BE2C (cell line): ENCODE data around the gene ZNF112.
A peak's percentile ranks its signal among the peaks of the same experiment; 100 is the strongest.

Experiments
- DNase-seq: peaks from one replicate; pipeline ENCODE4 v3.0.0-alpha.2; 2020
- H3K27me3 ChIP-seq: fragments of 250-450 bp; sonication (Bioruptor Pico); 2 replicates; pipeline ENCODE4 v1.5.1; 2020; ENCODE audit warnings: mild to moderate bottlenecking
- H3K36me3 ChIP-seq: fragments of 250-450 bp; sonication (Bioruptor Pico); 2 replicates; pipeline ENCODE4 v1.5.1; 2020; ENCODE audit warnings: mild to moderate bottlenecking
- H3K4me1 ChIP-seq: fragments of 250-450 bp; sonication (Bioruptor Pico); 2 replicates; pipeline ENCODE4 v1.5.1; 2020
- H3K4me3 ChIP-seq: 2 replicates; pipeline ENCODE4 v1.5.1; 2011; ENCODE audit warnings: low read depth, low read length
- H3K9me3 ChIP-seq: fragments of 250-450 bp; sonication (Bioruptor Pico); 2 replicates; pipeline ENCODE4 v1.5.1; 2020
- TF ChIP-seq, protein P1 (sequence below): IDR thresholded peaks from 2 replicates; pipeline ENCODE4 v1.5.1; 2012; ENCODE audit warnings: mild to moderate bottlenecking, low read depth, low read length

ZNF112 gene

DNA sequence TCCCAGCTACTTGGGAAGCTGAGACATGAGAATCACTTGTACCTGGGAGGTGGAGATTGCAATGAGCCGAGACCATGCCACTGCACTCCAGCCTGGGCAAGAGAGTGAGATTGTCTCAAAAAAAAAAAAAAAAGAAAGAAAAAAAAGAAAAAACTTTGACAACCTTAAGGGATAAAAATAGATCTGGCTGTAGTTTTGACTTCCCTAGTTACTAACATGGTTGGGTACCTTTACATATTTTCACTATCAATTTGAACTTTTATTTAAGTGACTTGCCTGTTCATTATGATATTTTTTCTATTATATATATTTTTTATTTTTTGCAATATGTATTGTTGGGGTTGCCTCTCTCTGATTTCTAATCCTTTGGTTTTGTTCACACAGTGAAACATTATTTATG, 43.2 kb downstream of the ZNF112 start:
- DNase-seq = no peak
- no peak overlapping the region for H3K4me3 ChIP-seq
- H3K27me3 ChIP-seq = no peaks in the 10 kb centered on the region
- TF ChIP-seq, protein P1, sequence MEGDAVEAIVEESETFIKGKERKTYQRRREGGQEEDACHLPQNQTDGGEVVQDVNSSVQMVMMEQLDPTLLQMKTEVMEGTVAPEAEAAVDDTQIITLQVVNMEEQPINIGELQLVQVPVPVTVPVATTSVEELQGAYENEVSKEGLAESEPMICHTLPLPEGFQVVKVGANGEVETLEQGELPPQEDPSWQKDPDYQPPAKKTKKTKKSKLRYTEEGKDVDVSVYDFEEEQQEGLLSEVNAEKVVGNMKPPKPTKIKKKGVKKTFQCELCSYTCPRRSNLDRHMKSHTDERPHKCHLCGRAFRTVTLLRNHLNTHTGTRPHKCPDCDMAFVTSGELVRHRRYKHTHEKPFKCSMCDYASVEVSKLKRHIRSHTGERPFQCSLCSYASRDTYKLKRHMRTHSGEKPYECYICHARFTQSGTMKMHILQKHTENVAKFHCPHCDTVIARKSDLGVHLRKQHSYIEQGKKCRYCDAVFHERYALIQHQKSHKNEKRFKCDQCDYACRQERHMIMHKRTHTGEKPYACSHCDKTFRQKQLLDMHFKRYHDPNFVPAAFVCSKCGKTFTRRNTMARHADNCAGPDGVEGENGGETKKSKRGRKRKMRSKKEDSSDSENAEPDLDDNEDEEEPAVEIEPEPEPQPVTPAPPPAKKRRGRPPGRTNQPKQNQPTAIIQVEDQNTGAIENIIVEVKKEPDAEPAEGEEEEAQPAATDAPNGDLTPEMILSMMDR = no peak
- no peaks in the 10 kb centered on the region for H3K9me3 ChIP-seq
- H3K36me3 ChIP-seq = no peaks in the 10 kb centered on the region
- H3K4me1 ChIP-seq = no peaks in the 10 kb centered on the region

GRCh38 chr19:44308011-44308410, 48.5 kb downstream of the ZNF112 start:
- H3K4me1 ChIP-seq = no peaks in the 10 kb centered on the region
- H3K9me3 ChIP-seq = no peaks in the 10 kb centered on the region; the same call in 1 of the 2 replicates
- DNase-seq = no peak
- no peaks in the 10 kb centered on the region for H3K27me3 ChIP-seq
- H3K36me3 ChIP-seq = no peaks in the 10 kb centered on the region
- TF ChIP-seq, protein P1 = no peak
- no peak overlapping the region for H3K4me3 ChIP-seq

DNA sequence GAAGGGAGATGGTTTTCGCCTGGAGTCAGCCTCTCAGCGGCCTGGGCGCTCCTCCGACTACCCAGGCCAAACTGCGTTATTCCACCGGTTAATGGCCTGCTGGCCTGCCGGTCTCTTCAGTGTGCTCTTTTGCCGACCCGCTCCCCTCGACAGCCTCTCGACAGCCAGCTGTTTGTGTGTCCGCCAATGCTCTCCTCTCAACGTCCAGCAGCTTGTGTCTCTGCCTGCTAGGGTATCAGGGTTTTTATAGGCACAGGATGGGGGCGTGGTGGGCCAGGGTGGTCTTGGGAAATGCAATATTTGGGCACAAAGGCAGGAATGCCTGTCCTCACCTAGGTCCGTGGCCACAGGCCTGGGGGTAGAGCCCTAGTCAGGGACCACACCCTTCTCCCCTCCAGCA, 50.2 kb downstream of the ZNF112 start:
- Histone ChIP-seq H3K4me3 (no peak overlapping the region), H3K27me3 (no peaks in the 10 kb centered on the region), H3K9me3 (no peaks in the 10 kb centered on the region; the same call in 1 of the 2 replicates), H3K36me3 (peaks cover 9% of the 10 kb centered on the region; the same call in 1 of the 2 replicates), H3K4me1 (no peaks in the 10 kb centered on the region)
- TF ChIP-seq, protein P1 = no peak
- DNase-seq = no peak

DNA sequence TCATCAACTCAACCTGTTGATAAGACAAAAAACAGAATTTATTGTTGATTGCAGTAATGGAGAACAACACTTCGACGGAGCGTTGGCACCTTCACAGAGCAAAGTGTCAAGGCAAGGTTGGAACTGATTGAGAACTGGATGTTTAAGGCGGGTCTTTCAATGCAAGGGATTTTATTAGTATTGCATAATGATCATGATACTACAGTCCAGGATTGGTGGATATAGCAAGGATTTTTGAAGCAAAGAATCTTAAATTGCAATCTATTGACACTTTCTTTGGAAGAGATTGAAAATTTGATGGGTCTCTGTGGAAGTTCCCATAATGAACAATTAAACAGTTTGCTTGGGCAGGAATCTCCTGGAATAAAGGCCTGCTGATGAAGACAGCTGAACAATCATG, 51.0 kb downstream of the ZNF112 start:
- DNase-seq = no peak
- H3K9me3 ChIP-seq = no peaks in the 10 kb centered on the region; the same call in 1 of the 2 replicates
- peaks cover 9% of the 10 kb centered on the region; the same call in 1 of the 2 replicates for H3K36me3 ChIP-seq
- peak overlapping the region; percentile 94 for H3K4me3 ChIP-seq
- H3K4me1 ChIP-seq = no peaks in the 10 kb centered on the region
- no peaks in the 10 kb centered on the region for H3K27me3 ChIP-seq
- TF ChIP-seq, protein P1 = no peak

- no peaks in the 10 kb centered on the region; the same call in 1 of the 2 replicates for H3K9me3 ChIP-seq
- DNase-seq = peak; percentile 89
- TF ChIP-seq, protein P1 = no peak
- H3K4me1 ChIP-seq = no peaks in the 10 kb centered on the region
- H3K36me3 ChIP-seq = peaks cover 12% of the 10 kb centered on the region
- peak within 1 kb of the TSS; percentile 94 for H3K4me3 ChIP-seq
- H3K27me3 ChIP-seq = no peaks in the 10 kb centered on the region
These were observed 51.8 kb downstream of the ZNF112 start, which contains the start of gene ZNF235 for GRCh38 chr19:44304659-44305193. Gene ZNF235 (minus strand): TSS chr19:44305025. CDS start chr19:44303404, 1,621 bp downstream.

DNA sequence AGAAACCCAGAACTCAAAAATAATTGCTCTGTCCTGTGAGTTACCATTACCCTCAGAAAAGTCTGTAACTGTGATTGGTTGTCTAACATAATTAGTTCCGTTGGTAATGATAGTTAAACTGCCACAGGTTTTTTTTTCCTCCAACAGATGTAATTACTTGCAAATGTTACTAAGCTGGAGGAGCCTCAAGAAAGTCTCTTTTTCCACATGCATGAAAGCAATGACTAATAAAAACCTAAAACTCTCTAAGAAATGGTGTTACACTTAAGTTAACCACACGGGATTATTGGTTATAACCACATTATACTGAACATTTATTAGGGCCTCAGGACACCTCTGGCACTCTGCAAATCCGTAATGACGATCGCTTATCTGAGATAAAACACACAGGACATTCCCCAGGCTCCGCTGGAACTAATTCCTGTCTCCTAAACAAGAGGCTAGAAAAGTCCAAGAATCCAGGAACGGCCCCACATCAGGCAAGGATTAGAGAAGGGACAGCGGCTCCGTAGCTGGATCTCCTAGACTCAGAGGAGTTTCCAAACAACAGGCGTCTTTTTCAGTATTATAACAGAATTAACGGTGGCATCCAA, 52.4 kb downstream of the ZNF112 start:
- DNase-seq = peak; percentile 16
- no peaks in the 10 kb centered on the region for H3K27me3 ChIP-seq
- H3K9me3 ChIP-seq = no peaks in the 10 kb centered on the region; the same call in 1 of the 2 replicates
- TF ChIP-seq, protein P1 = no peak
- H3K4me3 ChIP-seq = peak overlapping the region; percentile 94
- H3K36me3 ChIP-seq = peaks cover 17% of the 10 kb centered on the region
- H3K4me1 ChIP-seq = no peaks in the 10 kb centered on the region
